Loucy (cell line): ENCODE measurements around the gene RAB27B.

Experiments
- H2AFZ ChIP-seq: fragments of 200-600 bp; sonication (generic); 2 replicates; pipeline ENCODE4 v1.6.0; 2016; ENCODE audit warnings: antibody characterized with exemption, mild to moderate bottlenecking, low read length, moderate library complexity
- H3F3A ChIP-seq: fragments of 200-600 bp; 2 replicates; pipeline ENCODE4 v1.6.0; 2016; ENCODE audit warnings: antibody characterized with exemption, low read depth, mild to moderate bottlenecking
- H3K27me3 ChIP-seq: fragments of 200-600 bp; sonication (generic); 2 replicates; pipeline ENCODE4 v1.6.1; 2014; ENCODE audit warnings: low read length, mild to moderate bottlenecking; ENCODE audit not compliant: insufficient read depth, poor library complexity, severe bottlenecking
- H3K36me3 ChIP-seq: fragments of 200-600 bp; sonication (generic); 2 replicates; pipeline ENCODE4 v1.6.1; 2016; ENCODE audit warnings: low read length; ENCODE audit not compliant: insufficient read depth
- H3K4me1 ChIP-seq: fragments of 200-600 bp; sonication (generic); 2 replicates; pipeline ENCODE4 v1.5.1; 2014; ENCODE audit warnings: low read length, mild to moderate bottlenecking; ENCODE audit not compliant: insufficient read depth, poor library complexity, severe bottlenecking
- H3K4me2 ChIP-seq: fragments of 200-600 bp; sonication (generic); 2 replicates; pipeline ENCODE4 v1.6.0; 2014; ENCODE audit warnings: antibody characterized with exemption, low read length, low read depth, mild to moderate bottlenecking; ENCODE audit not compliant: poor library complexity, severe bottlenecking
- H3K4me3 ChIP-seq: fragments of 200-600 bp; sonication (generic); 2 replicates; pipeline ENCODE4 v1.5.1; 2014; ENCODE audit warnings: low read length, mild to moderate bottlenecking, mixed read lengths; ENCODE audit not compliant: poor library complexity, severe bottlenecking
- H3K79me2 ChIP-seq: fragments of 200-600 bp; sonication (generic); 2 replicates; pipeline ENCODE4 v1.6.1; 2014; ENCODE audit warnings: low read length; ENCODE audit not compliant: insufficient read depth
- H3K9ac ChIP-seq: fragments of 200-600 bp; sonication (generic); 2 replicates; pipeline ENCODE4 v1.6.0; 2014; ENCODE audit warnings: mild to moderate bottlenecking, low read depth, low read length, moderate library complexity; ENCODE audit not compliant: poor library complexity, severe bottlenecking
- H3K9me2 ChIP-seq: fragments of 200-600 bp; sonication (generic); replicated peaks from 2 replicates; pipeline ENCODE4 v1.6.1; 2016; ENCODE audit warnings: low read depth, low read length, mixed read lengths
- H3K9me3 ChIP-seq: fragments of 200-600 bp; sonication (generic); 2 replicates; pipeline ENCODE4 v1.6.1; 2014; ENCODE audit warnings: mild to moderate bottlenecking, antibody characterized with exemption, low read length, low read depth; ENCODE audit not compliant: insufficient read depth
- H4K20me1 ChIP-seq: fragments of 200-600 bp; sonication (generic); 2 replicates; pipeline ENCODE4 v1.6.0; 2014; ENCODE audit warnings: antibody characterized with exemption, low read length, mild to moderate bottlenecking; ENCODE audit not compliant: insufficient read depth, poor library complexity, severe bottlenecking
- EZH2phosphoT487 ChIP-seq: fragments of 200-600 bp; IDR thresholded peaks from 2 replicates; pipeline ENCODE4 v1.6.1; 2018; ENCODE audit warnings: antibody characterized with exemption, mild to moderate bottlenecking, moderate library complexity, borderline replicate concordance
- TF ChIP-seq, protein P1 (sequence below): fragments of 200-600 bp; sonication (generic); conservative IDR thresholded peaks from 2 replicates; pipeline ENCODE4 v1.5.1; 2014; ENCODE audit warnings: mild to moderate bottlenecking, antibody characterized with exemption, low read length

The RAB27B gene

DNA sequence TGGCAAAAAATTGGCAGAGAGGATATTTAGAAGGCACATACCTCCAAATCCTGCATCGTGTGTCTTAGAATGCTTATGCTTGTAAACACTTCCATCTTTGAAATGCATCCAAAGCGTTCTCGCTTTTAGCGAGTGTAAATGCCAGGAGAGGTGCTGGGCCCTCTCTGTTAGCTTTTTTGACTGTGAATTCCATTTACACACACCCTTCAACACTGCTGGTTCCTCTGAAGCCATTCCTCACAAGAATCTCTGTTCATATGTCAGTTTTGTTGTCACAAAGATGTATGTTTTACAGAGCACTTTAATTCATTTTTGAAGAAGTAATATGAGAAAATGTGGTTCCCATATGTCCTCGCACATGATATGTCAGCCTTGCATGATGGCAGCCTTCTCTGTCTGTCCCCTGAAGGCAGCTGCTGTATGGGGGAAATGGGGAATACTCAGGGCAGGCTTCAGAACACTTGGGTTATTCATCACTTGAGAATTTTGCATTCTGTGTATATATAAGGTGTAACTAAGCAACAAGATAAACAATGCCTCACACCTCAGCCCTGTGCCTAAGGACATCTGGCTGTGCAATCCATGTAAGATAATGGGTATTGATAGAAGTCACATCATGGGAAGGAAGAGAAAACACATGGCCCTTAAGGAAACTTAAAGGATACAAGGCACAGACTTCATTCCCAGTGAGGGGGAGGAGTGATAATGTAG is 52.3 kb downstream of the RAB27B start:
- H3K4me2 ChIP-seq, result no peak overlapping the region
- H3K79me2 ChIP-seq, result 0 out of 2 replicates have a peak, but pooled peaks cover 18% of the 10 kb centered on the region
- H3K9me2 ChIP-seq, result no peaks in the 10 kb centered on the region
- no peak overlapping the region for H3K4me3 ChIP-seq
- H3F3A ChIP-seq, result no peaks in the 10 kb centered on the region
- H3K27me3 ChIP-seq, result no peaks in the 10 kb centered on the region
- no peaks in the 10 kb centered on the region for H3K9me3 ChIP-seq
- TF ChIP-seq EZH2phosphoT487, result no peak
- TF ChIP-seq, protein P1, sequence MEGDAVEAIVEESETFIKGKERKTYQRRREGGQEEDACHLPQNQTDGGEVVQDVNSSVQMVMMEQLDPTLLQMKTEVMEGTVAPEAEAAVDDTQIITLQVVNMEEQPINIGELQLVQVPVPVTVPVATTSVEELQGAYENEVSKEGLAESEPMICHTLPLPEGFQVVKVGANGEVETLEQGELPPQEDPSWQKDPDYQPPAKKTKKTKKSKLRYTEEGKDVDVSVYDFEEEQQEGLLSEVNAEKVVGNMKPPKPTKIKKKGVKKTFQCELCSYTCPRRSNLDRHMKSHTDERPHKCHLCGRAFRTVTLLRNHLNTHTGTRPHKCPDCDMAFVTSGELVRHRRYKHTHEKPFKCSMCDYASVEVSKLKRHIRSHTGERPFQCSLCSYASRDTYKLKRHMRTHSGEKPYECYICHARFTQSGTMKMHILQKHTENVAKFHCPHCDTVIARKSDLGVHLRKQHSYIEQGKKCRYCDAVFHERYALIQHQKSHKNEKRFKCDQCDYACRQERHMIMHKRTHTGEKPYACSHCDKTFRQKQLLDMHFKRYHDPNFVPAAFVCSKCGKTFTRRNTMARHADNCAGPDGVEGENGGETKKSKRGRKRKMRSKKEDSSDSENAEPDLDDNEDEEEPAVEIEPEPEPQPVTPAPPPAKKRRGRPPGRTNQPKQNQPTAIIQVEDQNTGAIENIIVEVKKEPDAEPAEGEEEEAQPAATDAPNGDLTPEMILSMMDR, result no peak
- no peak overlapping the region for H2AFZ ChIP-seq
- H4K20me1 ChIP-seq, result no peaks in the 10 kb centered on the region
- no peak overlapping the region for H3K9ac ChIP-seq
- peaks cover 13% of the 10 kb centered on the region for H3K4me1 ChIP-seq
- H3K36me3 ChIP-seq, result peaks cover 66% of the 10 kb centered on the region

DNA sequence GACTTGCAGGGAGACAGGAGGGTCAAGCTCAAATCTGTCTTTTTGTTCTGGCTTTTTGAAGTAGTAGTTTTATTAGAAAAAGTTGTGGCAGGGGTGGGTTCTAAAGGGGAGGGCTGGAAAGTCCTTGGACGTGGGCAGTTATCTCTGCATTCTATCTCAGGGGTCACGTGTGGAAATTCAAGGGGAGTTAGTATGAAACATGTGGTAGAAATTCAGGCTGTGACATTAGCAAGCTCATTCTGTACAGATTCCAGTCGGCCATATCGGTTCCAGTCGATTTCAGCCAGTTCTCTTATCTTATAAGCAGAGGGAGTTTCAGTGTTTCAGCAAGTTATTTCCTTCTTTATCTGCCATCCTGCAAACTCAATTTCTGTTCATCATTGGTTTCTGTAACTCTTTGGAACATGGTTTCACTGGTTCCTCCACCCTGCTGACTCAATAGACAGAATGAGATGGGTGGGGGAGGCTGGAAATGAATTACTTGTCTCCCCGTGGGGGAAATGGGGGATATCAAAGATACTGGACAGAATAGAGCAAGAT is 53.0 kb downstream of the RAB27B start:
- Histone ChIP-seq H2AFZ (no peak overlapping the region), H3K9me2 (no peaks in the 10 kb centered on the region), H3F3A (no peaks in the 10 kb centered on the region), H3K9ac (no peak overlapping the region), H4K20me1 (no peaks in the 10 kb centered on the region), H3K4me3 (no peak overlapping the region), H3K36me3 (peaks cover 71% of the 10 kb centered on the region), H3K4me2 (no peak overlapping the region), H3K4me1 (peaks cover 13% of the 10 kb centered on the region), H3K79me2 (0 out of 2 replicates have a peak, but pooled peaks cover 11% of the 10 kb centered on the region), H3K9me3 (no peaks in the 10 kb centered on the region), H3K27me3 (no peaks in the 10 kb centered on the region)
- TF ChIP-seq EZH2phosphoT487, result no peak
- TF ChIP-seq, protein P1, result no peak

DNA sequence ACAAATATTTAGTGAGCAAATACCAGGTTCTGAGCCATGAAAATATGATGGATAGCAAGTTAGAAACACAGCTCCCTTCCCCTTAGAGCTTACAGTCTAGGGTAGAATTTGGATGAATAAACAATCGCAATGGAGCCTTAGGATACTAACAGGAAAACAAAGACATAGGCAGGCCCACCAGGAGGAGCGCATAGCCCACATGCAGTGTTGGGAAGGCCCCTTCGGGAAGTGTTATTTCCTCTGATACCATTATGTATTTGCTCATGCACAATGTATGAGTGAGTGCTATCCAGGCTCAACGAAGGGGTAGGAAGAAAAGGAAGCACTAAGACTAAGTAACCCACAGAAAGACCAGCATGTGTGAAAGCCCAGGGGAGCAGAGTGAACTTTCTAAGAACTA is 54.0 kb downstream of the RAB27B start:
- Histone ChIP-seq H3K79me2 (0 out of 2 replicates have a peak, but pooled peaks cover 1% of the 10 kb centered on the region), H3F3A (no peaks in the 10 kb centered on the region), H3K9ac (no peak overlapping the region), H3K4me3 (no peak overlapping the region), H2AFZ (no peak overlapping the region), H3K27me3 (no peaks in the 10 kb centered on the region), H3K9me3 (no peaks in the 10 kb centered on the region), H3K4me2 (no peak overlapping the region), H3K4me1 (peaks cover 13% of the 10 kb centered on the region), H3K9me2 (no peaks in the 10 kb centered on the region), H3K36me3 (peaks cover 71% of the 10 kb centered on the region), H4K20me1 (no peaks in the 10 kb centered on the region)
- TF ChIP-seq EZH2phosphoT487, result no peak
- TF ChIP-seq, protein P1, result no peak
